ENCODE results near the gene SLC25A33.
"Not testable (repeated sequence)": the region's sequence is repeated elsewhere in the genome, so short reads cannot be mapped to it uniquely, and the experiment has no call there.

SLC25A33 gene

DNA sequence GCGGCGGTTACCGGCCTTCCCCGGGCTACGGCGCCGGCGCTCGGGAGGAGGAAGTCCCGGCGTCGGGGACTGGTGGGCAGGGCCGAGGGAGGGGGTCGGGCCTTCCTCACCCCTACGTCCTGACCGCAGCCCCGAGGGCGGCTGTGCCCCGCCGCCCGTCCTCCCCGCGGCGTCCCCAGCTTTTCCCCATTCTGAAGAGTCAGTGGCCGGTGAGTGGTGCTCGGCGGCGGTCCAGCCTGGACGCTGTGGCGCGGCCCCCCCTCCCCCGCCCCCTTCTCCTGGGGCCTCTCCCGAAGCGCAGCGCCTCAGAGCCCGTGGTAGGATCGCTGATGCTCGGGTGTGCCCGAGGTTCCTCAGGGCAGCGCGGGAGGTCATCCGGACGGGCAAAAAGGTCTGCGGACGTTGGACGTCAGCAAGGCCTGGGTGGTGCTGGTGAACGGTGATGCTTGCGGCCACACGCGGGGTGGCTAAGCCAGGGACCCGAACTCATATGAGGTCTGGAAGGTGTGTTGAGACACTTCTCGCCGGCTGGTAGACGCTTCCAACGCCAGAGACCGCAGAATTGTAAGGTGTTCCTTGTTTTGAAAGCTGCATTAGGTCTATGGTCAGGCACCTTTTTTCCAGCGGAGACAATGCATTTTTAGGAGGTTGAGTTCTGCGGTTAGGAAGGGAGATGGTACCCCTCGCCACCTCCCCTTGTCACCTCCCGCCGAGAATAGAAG is 725 bp downstream of the SLC25A33 start:
- DNase-seq (ENCODE audit: low read depth): peak; percentile 56

DNA sequence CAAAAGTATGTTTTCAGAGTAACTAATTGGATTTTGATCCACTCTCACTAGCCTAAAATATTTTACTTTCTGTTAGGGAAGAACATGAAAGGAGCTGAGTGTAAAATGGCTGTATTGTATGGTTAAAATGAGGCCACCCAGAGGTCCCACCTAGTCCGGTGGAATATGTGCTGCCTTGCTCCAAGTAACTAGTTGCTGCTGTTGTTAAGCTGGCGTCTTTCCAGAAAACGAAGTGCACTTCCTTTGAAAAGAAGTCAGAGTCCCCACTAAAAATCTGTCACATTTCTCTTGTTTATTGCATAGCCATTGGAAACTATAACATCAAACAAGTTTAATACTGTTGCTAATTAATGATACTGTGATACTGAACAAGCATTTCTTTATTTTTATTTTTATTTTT is 3.2 kb downstream of the SLC25A33 start:
- peak; percentile 42 for DNase-seq (ENCODE audit: low read depth)

DNA sequence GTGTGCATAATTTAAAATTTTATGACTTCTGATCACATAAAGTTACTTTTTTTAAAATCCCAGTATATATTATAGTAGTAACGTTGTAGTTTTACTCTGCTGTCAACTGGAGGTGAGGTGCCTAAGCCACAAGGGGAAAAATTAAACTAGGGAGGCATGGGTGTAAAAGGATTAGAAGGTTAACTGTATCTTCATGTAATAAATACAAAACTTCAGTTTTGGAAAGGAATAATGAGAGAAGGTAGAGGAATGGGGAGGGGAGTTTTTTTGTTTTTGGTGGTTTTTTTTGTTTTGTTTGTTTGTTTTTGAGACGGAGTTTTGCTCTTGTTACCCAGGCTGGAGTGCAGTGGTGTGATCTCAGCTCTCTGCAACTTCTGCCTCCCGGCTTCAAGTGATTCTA is 5.7 kb downstream of the SLC25A33 start:
- DNase-seq (ENCODE audit: low read depth): no peak

DNA sequence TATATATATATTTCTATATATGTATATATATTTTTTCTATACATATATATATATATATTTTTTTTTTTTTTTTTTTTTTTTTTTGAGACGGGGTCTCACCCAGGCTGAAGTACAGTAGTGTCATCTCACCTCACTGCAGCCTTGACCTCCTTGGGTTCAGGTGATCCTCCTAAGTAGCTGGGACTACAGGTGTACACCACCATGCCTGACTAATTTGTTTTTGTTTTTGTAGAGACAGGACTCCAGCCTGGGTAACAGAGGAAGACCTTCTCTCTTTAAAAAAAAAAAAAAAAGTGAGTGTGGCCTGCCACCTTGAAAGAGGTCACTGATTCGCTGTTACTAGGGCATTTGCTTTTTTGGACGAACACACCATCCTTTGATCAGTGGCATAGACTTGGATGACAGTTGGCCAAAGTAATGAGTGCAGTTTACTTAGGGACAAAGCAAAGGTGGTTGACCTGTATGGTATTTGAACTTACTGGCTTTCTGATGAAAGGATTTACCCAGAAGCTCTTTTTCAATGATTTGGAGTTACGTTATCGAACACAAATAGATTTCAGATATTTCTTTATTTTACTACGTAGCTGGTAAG is 10.8 kb downstream of the SLC25A33 start:
- no peak for DNase-seq (ENCODE audit: low read depth)

DNA sequence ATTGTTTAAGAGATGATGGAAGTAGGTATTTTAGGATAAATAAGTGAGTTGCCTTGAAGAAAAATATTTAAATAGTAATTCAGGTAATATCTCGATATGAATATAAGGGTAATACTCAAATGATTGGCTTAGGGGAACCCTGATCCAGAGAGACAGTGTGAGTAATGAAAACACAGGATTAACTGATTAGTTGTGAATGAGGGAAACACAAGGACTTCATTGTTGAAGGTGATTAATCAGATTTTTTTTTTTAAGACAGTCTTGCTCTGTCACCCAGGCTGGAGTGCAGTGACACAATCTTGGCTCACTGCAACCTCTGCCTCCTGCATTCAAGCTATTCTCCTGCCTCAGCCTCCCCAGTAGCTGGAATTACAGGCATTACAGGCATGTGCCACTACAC is 12.7 kb downstream of the SLC25A33 start:
- DNase-seq (ENCODE audit: low read depth): no peak

DNA sequence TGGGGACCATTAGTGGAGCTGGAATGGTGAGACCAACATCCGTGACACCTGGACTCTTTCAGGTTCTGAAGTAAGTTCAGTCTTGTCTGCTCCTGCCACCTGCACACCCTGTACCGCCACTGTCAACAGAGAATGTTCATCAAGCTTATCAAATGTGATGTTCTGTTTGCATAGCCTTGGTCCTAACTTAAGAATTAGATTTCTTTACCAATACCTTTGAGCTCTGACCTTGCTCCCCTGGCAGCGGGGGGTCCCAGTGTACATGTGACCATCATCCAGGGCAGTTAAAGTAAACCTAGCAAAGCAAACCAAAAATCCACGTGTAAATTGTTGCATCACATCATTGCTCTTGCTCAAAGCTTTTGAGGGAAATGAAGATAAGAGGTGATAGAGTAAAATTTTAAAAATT is 14.5 kb downstream of the SLC25A33 start:
- DNase-seq (ENCODE audit: low read depth): no peak

DNA sequence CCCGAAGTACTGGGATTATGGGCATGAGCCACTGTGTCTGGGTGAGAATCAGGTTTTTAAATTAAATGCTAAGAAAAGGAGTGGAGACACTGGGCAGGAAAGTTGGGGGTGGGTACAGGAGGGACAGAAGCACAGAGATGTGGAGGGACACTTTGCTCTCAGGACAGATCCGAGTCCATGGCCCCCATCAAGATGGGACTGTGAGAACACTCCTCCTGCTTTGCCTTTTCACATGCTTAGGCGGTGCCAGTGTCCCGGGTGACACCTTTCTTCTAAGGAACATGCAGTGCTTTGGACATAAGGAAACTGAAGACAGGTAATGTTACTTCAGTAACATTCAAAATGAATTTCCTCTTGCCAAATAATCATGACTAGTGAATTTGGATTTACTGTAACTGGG is 16.7 kb downstream of the SLC25A33 start:
- no peak for DNase-seq (ENCODE audit: low read depth)

DNA sequence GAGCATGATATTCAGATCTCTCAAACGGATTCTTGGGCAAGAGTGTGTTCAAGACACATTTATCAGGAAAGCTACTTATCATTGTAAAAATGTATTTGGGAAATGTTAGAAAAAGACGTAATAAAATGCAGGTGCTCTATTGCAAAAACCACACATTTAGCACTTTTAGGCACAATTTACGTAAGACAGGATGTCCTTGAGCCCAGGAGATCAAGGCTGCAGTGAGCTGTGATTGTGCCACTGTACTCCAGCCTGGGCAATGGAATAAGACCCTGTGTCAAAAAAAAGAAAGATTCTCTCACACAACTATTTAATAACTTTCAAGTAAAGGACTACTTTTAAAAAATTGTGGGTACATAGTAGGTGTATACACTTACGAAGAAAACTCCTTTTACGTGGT is 18.4 kb downstream of the SLC25A33 start:
- DNase-seq (ENCODE audit: low read depth): no peak

DNA sequence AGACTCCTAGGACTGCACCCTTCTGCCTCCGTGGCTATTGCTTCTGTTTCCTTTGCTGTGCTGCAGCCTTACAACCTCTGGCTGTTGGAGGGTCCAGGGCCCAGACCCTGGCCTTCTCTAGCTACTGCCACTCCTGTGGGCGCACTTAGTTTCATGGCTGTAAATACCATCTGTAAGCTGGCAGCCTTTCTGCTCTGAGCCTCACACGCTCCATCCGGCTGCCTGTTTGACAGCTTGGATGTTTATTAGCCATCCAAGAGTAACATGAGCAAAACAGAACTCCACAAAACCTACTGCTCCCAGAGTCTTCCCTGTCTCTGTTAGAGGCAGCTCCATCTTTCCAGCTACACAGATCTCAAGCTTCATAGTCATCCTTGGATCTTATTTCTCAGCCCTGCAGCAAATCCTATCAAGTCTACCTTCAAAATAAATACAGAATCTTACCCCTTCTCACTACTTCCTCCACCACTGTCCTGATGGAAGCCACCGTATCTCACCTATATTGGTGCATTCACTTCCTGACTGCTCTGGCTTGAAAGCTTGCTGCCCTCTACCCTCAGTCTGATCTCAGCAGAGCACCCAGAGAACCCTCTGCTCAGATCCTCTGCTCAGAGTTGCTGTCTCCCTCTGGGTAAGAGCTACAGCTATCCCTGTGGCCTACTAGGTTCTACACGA is 19.1 kb downstream of the SLC25A33 start:
- DNase-seq (ENCODE audit: low read depth): no peak

DNA sequence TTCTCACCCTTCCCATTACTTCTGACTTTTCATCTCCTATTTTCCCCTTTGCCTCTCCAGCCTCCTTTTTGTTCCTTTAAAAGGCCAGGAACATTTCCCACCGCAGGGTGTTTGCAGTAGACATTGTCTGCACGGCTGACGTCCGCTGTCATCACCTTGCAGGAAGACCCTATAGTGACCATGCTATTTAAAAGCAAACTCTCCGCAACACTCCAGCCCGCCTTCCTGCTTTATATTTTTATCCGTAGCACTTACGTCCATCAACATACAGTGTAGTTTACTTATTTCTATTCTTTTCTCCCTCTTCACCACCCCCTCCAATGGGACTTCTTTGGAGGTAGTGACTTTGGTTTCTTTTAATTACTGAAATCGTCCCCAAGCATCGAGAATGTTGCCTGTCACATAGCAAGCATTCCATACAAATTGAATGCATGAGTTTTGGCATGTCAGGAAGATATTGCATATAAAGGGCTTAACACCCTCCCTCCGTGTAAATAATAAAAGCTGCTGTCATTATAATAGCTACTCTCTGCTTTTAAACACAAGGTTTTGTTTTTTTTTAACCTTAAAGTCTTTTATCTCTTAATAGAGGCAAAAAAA is 19.8 kb downstream of the SLC25A33 start:
- DNase-seq (ENCODE audit: low read depth): no peak

DNA sequence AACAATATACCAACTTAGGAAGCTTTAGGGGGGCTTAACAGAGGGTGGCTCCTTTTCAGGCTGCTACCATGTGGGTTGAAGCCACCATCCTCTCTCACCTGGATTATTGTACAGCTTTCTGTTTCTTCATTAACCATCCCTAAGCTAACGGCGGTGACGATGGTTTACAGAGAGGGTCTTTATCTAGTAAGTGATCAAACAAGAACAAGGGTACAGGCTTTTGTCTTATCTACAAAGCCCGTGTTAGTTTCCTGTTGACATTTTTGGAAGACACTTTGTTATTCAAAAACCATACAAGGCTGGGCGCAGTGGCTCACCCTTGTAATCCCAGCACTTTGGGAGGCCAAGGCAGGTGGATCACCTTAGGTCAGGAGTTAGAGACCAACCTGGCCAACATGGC is 20.4 kb downstream of the SLC25A33 start:
- no peak for DNase-seq (ENCODE audit: low read depth)

DNA sequence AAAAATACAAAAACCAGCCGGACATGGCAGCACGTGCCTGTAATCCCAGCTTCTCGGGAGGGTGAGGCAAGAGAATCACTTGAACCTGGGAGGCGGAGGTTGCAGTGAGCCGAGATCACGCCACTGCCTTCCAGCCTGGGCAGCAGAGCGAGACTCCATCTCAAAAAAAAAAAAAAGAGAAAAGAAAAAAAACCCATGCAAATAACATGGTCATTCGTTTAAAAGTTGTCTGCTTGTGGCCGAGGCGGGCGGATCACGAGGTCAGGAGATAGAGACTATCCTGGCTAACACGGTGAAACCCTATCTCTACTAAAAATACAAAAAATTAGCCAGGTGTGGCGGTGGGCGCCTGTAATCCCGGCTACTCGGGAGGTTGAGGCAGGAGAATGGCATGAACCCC is 20.8 kb downstream of the SLC25A33 start:
- DNase-seq (ENCODE audit: low read depth): not testable (repeated sequence)

DNA sequence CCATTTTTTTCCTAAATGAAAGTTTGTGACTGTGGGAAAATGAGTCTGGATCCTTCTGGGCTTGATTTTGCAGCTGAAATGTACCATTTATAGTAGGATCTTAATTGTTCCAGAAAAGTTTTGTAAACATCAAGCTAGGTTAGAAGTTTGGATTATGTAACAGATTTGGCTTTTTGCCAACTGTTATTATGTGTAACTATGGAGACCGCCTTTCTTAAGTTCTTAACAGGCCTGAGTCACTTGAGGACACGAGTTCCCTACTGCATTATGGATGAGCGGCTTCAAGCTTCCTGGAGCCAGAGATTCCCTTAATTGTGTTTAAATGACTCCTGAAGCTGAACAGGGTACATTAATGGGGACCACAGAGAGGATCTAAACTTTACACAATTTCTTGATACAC is 22.2 kb downstream of the SLC25A33 start:
- DNase-seq (ENCODE audit: low read depth): peak; percentile 91

DNA sequence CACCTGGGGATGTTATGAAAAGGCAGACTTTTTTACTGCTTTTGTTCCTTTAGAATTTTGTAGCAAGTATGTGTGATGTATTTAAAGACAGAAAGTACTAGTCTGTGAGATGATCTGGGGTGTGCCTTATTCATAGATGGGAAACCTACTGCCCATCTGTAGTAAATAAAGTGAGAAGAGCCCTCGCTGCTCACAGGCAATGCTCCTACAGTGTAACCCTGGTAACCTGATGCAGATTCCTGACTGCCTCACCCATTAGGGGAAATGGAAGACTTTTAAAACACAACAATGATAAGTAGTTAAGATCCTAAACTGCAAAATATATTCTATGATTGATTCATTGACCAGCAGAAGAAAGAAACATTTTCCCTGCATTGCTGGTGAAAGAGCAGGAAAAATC is 30.0 kb downstream of the SLC25A33 start:
- DNase-seq (ENCODE audit: low read depth): no peak

DNA sequence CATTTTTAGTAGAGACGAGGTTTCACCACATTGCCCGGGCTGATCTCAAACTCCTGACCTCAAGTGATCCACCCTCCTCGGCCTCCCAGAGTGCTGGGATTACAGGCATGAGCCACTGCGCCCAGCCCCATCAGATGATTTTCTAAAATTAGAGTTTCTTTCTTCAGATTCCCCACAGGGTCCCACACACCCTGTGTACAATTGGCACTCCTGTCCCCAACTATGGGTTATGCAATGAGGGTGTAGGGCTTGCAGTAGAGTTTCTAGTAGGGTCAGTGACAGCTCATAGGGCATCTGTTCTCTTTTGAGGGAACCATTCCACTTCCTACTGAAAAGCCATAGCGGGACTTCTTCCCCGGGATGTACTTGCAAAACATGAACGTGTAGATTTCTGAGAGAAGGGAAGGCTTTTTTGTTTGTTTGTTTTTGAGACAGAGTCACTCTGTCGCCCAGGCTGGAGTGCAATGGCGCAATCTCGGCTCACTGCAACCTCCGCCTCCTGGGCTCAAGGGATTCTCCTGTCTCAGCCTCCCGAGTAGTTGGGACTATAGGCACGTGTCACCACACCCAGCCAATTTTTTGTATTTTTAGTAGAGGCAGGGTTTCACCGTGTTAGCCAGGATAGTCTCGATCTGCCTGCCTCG is 31.7 kb downstream of the SLC25A33 start:
- DNase-seq (ENCODE audit: low read depth): not testable (repeated sequence)

DNA sequence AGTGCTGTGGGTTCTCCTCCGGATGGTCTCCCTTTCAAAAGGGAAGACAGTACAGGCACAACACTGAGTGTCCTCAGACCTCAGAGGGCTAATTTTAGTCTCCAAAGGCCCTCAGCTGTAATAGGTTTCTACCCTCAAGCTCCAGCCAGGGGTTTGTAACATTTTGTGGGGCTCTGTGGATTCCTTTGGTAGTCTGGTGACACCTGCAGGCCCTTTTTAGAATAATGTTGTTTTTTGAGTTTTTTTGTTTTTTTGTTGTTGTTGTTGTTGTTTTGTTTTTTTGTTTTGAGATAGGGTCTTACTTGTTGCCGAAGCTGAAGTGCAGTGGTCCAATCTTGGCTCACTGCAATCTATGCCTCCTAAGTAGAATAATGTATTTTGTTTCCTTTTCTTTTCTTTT is 34.5 kb downstream of the SLC25A33 start:
- peak; percentile 27 for DNase-seq (ENCODE audit: low read depth)

DNA sequence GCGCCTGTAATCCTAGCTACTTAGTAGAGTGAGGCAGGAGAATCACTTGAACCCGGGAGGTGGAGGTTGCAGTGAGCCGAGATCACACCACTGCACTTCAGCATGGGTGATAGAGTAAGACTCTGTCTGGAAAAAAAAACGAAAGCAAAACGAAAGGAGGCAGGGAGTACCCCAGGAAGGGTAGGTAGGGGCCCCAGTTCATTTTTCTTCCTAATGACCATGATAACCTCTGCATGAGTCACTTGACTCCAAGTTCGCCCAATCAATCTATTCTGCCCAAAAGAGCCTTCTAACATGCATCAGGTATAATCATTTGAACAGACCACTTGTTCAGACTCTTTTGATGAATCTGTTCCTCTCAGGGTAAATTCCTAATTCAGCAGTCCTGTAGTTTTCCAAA is 36.2 kb downstream of the SLC25A33 start:
- no peak for DNase-seq (ENCODE audit: low read depth)

DNA sequence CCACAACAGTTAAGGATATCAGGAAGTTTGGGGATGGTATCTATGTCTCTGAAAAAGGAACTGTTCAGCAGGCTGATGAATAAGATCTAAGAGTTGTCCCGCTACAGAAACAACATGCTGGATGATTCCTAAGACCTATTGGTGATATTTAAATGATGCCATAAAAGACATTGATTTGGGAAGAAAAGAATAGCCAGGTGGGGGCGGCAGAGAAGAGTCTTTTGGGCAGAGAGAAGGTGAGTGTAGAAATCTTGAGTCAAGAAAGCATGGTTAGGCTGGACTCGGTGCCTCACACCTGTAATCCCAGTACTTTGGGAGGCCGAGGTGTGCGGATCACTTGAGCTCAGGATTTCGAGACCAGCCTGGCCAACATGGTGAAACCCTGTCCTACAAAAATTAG is 37.6 kb downstream of the SLC25A33 start:
- DNase-seq (ENCODE audit: low read depth): no peak

DNA sequence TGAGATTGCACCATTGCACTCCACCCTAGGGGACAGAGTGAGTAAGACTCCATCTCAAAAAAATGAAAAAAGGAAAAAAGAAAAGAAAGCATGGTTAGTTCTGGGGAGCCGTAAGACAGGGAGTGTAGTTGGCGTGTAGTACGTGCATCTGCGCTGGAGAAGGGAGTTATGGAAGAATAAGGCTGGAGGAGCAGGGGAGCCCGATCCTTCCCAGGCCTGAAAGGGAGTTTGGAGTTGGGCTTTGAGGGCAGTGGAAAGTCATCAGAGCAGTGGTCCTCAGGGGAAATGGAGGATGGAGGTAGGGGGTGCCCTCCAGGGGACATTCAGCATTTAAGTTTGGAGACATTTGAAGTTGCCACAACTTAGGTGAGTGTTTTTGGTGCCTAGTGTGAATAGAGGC is 38.2 kb downstream of the SLC25A33 start:
- no peak for DNase-seq (ENCODE audit: low read depth)

DNA sequence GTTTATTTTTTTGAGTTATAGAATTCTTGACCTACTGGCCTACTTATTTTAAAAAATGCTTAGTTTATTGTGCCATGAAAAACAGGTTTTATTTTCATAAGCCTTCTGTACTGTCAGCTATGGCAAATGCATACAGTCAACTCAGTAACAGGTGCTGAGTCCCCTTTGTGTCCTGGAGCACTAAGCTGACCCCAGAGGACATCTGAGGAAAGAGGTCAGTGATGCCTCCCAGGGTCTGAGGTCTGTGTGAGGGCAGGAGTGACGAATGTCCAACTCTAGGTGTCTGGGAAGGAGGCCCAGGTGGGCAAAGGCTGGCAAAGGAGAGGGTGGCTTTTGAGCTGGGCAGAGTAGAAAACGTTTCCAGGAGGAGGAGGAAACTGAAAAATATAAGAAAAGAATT is 41.7 kb downstream of the SLC25A33 start:
- DNase-seq (ENCODE audit: low read depth): no peak

DNA sequence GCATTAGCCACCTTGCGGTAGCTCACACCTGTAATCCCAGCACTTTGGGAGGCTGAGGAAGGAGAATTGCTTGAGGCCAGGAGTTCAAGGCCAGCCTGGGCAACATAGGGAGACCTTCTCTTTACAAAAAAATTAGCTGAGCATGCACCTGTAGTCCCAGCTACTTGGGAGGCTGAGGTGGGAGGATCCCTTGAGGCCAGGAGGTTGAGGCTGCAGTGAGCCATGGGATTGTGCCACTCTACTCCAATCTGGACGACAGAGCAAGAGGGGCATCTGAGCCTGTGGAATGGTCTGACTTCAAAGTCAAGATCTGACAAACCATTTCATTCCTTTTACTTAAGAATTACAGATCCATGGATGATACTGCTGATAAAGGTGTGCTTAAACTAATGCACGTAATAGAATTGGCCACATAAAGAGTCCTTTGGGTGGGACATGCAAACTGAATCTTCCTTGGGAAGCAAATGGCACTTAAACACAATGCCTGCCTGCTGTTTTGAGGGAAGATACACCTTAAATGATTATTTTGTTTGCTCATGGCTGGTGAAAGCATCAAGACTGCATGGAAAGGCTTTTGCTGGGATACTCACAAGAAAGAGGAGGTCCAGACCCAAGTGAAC is 47.0 kb downstream of the SLC25A33 start:
- no peak for DNase-seq (ENCODE audit: low read depth)

DNA sequence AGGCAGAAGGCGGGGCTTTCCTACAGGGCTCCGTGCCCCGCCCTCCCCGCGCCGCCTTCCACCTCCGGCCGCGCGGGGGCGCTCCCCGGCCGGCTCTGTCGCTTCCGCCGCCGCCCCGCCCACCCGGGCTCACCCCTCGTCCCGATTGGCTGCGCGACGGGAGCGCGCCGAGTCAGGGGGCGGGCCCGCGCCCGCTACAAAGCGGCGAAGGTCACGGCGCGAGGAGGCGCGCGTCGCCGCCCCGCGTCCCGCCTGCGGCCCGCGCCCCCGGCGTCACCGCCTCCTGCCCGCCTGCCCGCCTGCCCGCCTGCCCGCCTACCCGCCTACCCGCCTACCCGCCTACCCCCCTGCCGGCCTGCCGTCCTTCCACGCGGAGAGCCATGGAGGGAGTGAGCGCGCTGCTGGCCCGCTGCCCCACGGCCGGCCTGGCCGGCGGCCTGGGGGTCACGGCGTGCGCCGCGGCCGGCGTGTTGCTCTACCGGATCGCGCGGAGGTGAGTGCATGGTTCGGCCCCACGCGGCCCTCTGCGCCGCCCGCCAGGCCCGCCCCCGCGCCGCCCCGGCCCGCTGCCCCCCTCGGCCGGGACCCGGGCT is 49.4 kb downstream of the SLC25A33 start, which contains the start of gene TMEM201:
Gene TMEM201, plus strand, starts transcription at position 361 of the 593 bp plus-strand sequence. Its CDS starts 20 bp downstream, at position 381.
- DNase-seq (ENCODE audit: low read depth): peak; percentile 89
